A204.1 (cell line): ENCODE results near the gene ISCA2.
"Not testable (repeated sequence)": the region's sequence is repeated elsewhere in the genome, so short reads cannot be mapped to it uniquely, and the experiment has no call there.

Experiments used
- FAIRE-seq: peaks from 2 replicates; lab custom pipeline; 2012; peaks lifted over from hg19 to GRCh38; lab: Jason Lieb, UNC

ISCA2 gene

GRCh38 chr14:74493343-74494261 is at the start of gene ISCA2:
ISCA2 (plus strand) TSS chr14:74493765; CDS start chr14:74493775, 10 bp downstream.
- FAIRE-seq = peak; percentile 95

- FAIRE-seq = no peak
Measured at GRCh38 chr14:74444866-74445265, 48.7 kb upstream of the ISCA2 start.

- not testable (repeated sequence) for FAIRE-seq
Measured at GRCh38 chr14:74454397-74454796, 39.2 kb upstream of the ISCA2 start.

GRCh38 chr14:74456684-74457564 is 36.6 kb upstream of the ISCA2 start:
- no peak for FAIRE-seq

GRCh38 chr14:74457565-74457895 is 36.0 kb upstream of the ISCA2 start:
- no peak for FAIRE-seq

GRCh38 chr14:74459289-74459946 is 34.1 kb upstream of the ISCA2 start:
- no peak for FAIRE-seq

- no peak for FAIRE-seq
Measured at GRCh38 chr14:74459976-74460375, 33.6 kb upstream of the ISCA2 start.

- FAIRE-seq = no peak
Measured at GRCh38 chr14:74462993-74463392, 30.6 kb upstream of the ISCA2 start.

GRCh38 chr14:74463697-74464096 is 29.9 kb upstream of the ISCA2 start:
- FAIRE-seq = no peak

GRCh38 chr14:74464785-74465184 is 28.8 kb upstream of the ISCA2 start:
- no peak for FAIRE-seq

GRCh38 chr14:74465335-74465734 is 28.2 kb upstream of the ISCA2 start:
- no peak for FAIRE-seq

GRCh38 chr14:74468513-74468912 is 25.1 kb upstream of the ISCA2 start:
- FAIRE-seq = no peak

- no peak for FAIRE-seq
Measured at GRCh38 chr14:74469548-74470518, 23.7 kb upstream of the ISCA2 start.

GRCh38 chr14:74472601-74473000 is 21.0 kb upstream of the ISCA2 start:
- FAIRE-seq = no peak

GRCh38 chr14:74474376-74474775 is 19.2 kb upstream of the ISCA2 start:
- no peak for FAIRE-seq

GRCh38 chr14:74475678-74476077 is 17.9 kb upstream of the ISCA2 start:
- no peak for FAIRE-seq

GRCh38 chr14:74476107-74476506 is 17.5 kb upstream of the ISCA2 start:
- FAIRE-seq = no peak

- no peak for FAIRE-seq
Measured at GRCh38 chr14:74476607-74477006, 17.0 kb upstream of the ISCA2 start.

GRCh38 chr14:74478996-74479635 is 14.4 kb upstream of the ISCA2 start:
- FAIRE-seq = peak; percentile 29

- FAIRE-seq = no peak
Measured at GRCh38 chr14:74480046-74480445, 13.5 kb upstream of the ISCA2 start.

GRCh38 chr14:74482571-74482970 is 11.0 kb upstream of the ISCA2 start:
- FAIRE-seq = no peak
